Effector CD8-positive, alpha-beta T cell (primary cell): ENCODE results near the gene PCMTD2.
"Not testable (repeated sequence)": the region's sequence is repeated elsewhere in the genome, so short reads cannot be mapped to it uniquely, and the experiment has no call there.

Source experiments
- DNase-seq: peaks from one replicate; lab custom pipeline; 2025; lab: John Stamatoyannopoulos, UW

The PCMTD2 gene

GRCh38 chr20:64224351-64225170 is 31.0 kb upstream of the PCMTD2 start:
- DNase-seq = no peak

- DNase-seq = no peak
These were observed 30.4 kb upstream of the PCMTD2 start for GRCh38 chr20:64225171-64225595.

- no peak for DNase-seq
These were observed 29.5 kb upstream of the PCMTD2 start for GRCh38 chr20:64225828-64226598.

GRCh38 chr20:64226686-64227580 is 28.6 kb upstream of the PCMTD2 start:
- no peak for DNase-seq

- DNase-seq = no peak
These were observed 27.4 kb upstream of the PCMTD2 start for GRCh38 chr20:64228086-64228653.

GRCh38 chr20:64228751-64229506 is 26.6 kb upstream of the PCMTD2 start:
- no peak for DNase-seq

GRCh38 chr20:64229507-64230061 is 26.0 kb upstream of the PCMTD2 start:
- DNase-seq = no peak

GRCh38 chr20:64230461-64231145 is 24.9 kb upstream of the PCMTD2 start:
- no peak for DNase-seq

GRCh38 chr20:64231621-64232550 is 23.7 kb upstream of the PCMTD2 start:
- no peak for DNase-seq

- no peak for DNase-seq
These were observed 22.8 kb upstream of the PCMTD2 start for GRCh38 chr20:64232794-64233193.

- no peak for DNase-seq
These were observed 21.8 kb upstream of the PCMTD2 start for GRCh38 chr20:64233725-64234124.

- no peak for DNase-seq
These were observed 21.2 kb upstream of the PCMTD2 start for GRCh38 chr20:64234291-64234791.

- DNase-seq = not testable (repeated sequence)
These were observed 20.5 kb upstream of the PCMTD2 start for GRCh38 chr20:64234921-64235565.

- no peak for DNase-seq
These were observed 19.1 kb upstream of the PCMTD2 start for GRCh38 chr20:64236137-64237088.

GRCh38 chr20:64237316-64237715 is 18.2 kb upstream of the PCMTD2 start:
- DNase-seq = no peak

- DNase-seq = no peak
These were observed 17.3 kb upstream of the PCMTD2 start for GRCh38 chr20:64238115-64238825.
